GM19099 (cell line): Measurements from ENCODE around the gene PVALEF.

Experiments used
- POLR2A ChIP-seq: IDR thresholded peaks from 3 replicates; pipeline ENCODE4 v1.6.1; 2011; ENCODE audit warnings: low read depth; ENCODE audit not compliant: insufficient read length; ENCODE audit errors: extremely low read depth

PVALEF gene

GRCh38 chr17:81165246-81166032 is at the start of gene PVALEF:
PVALEF (plus strand) TSS chr17:81165507; CDS start chr17:81181227, 15,720 bp downstream.
- TF ChIP-seq POLR2A: no peak

DNA sequence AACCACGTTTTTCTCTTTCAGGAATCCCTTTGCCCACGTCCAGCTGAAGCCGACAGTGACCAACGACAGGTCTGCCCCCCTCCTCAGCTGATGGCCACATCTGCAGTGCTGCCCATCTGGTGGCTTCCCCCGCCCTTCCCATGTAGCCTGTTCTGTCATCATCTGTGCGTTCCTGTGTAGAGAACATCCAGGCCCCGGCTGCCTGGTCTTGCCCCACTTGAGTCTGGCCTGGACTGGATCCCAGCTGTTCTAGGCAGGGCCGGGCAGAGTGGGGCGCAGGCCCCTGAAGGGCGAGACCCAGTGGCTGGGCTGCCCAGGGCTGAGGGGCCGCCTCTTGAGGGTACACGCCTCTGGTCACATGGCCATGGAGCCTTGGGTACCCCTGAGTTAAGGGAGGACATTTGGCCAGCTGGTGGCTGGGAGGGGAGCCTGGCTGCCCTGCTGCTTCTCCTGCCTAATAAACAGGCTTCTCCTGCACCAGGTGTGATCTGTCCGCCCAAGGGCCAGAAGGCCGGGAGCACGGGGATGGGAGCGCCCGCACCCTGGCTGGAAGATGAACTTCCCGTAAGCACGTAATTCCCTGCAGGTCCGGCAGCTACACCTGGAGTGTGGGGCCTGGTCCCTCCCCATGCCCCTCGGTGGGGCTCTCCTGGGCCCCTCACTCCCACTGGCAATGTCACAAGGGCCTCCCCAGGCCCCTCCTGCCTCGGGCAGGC is 49.4 kb upstream of the PVALEF start:
- no peak for TF ChIP-seq POLR2A

DNA sequence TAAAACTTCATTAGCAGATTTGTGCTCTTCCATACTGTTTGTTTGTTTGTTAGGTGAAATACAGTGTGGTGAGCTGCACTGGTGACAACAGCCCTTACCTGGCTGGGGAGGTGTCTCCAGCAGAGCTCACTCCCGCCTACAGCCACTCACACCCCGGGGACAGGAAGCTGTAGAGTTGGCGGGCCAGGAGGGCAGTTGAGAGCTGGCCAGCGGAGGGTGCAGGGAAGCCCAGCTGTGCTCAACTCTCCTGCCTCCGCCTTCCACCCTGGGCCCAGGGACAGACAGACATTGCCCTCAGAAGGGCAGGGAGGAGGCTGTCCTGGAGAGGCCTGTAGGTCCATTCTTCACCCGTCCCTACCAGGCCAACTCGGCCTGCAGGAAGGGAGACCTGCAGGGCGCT is 48.6 kb upstream of the PVALEF start:
- no peak for TF ChIP-seq POLR2A

DNA sequence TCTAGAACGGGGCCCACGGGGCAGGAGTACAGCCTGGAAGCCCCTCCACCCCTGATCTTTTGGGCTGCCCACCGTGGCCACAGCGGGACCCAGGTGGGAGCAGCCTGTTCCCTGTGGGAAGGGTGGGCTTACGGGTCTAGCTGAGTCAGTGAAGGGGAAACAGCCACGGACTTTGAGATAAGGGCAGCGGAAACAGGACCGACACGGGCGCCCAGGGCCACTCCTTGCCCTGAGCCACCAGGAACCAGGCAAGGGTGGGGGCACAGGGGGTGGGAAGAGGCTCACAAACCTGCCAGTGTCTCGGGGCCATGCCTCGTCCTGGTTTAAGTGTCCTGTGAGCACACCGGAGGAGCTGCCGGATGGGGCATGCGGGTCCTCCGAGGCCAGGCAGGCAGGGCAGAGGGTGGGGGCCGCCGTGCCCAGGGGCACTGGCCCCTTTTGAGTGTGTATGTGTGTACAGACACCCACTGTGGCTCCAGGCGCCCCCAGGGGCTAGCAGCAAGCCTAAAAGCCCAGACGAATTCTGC is 47.6 kb upstream of the PVALEF start:
- TF ChIP-seq POLR2A: no peak

GRCh38 chr17:81118308-81119221 is 46.7 kb upstream of the PVALEF start:
- TF ChIP-seq POLR2A: no peak

DNA sequence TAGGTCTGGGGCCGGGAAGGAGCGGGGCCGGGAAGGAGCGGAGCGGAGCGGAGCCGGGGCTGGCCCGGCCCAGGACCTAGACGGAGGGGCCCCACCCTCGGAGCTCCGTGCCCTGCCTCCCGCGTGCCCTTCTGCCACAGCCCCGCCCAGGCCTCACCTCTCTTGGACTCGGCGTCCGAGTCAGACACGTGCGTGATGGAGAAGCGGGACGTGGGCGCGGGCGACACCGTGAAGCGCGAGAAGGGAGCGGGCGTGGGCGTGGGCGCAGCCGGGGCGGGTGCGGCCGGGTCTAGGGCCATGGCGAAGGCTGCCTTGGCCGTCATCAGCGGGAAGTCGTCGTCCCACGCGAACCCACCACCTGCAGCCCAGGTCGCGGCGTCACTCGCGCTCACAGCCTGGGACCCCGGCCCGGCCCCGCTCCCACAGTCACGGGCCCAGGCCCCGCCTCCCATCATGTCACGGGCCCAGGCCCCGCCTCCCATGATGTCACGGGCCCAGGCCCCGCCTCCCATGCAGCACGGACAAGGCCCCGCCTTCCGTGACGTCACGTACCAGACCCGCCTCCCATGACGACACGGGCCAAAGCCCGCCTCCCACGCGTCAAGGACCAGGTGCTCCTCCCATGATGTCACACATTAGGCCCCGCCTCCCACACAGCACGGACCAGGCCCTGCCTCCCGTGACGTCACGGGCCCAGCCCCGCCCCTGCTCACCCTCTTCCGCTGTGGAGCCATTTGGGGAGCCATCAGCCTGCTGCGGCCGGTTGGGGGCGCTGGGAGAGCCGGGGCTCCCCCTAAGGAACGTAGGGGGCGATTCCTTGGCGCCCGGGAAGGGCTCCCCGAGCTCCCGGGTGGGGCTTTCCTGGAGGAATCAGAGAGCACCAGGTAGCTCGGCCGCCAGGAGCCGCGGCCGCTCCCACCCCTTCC is 45.8 kb upstream of the PVALEF start:
- no peak for TF ChIP-seq POLR2A

DNA sequence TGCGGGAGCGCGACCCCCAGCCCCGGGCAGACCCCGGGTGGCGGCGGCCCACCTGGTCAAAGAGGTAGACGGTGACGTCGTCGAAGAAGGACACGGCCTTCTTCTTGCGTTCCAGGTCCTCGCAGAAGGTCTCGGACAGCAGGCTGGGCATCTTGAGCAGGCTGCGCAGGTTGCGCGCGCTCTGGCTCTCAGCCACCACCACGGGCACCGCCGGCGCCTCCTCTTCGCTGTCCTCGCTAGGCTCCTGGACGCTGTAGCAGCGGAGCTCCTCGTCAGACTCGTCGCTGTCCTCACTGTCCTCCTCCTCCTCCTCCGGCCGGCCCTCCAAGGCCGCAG is 45.2 kb upstream of the PVALEF start:
- no peak for TF ChIP-seq POLR2A

- TF ChIP-seq POLR2A: no peak
Observed at GRCh38 chr17:81120695-81121621, 44.3 kb upstream of the PVALEF start.

DNA sequence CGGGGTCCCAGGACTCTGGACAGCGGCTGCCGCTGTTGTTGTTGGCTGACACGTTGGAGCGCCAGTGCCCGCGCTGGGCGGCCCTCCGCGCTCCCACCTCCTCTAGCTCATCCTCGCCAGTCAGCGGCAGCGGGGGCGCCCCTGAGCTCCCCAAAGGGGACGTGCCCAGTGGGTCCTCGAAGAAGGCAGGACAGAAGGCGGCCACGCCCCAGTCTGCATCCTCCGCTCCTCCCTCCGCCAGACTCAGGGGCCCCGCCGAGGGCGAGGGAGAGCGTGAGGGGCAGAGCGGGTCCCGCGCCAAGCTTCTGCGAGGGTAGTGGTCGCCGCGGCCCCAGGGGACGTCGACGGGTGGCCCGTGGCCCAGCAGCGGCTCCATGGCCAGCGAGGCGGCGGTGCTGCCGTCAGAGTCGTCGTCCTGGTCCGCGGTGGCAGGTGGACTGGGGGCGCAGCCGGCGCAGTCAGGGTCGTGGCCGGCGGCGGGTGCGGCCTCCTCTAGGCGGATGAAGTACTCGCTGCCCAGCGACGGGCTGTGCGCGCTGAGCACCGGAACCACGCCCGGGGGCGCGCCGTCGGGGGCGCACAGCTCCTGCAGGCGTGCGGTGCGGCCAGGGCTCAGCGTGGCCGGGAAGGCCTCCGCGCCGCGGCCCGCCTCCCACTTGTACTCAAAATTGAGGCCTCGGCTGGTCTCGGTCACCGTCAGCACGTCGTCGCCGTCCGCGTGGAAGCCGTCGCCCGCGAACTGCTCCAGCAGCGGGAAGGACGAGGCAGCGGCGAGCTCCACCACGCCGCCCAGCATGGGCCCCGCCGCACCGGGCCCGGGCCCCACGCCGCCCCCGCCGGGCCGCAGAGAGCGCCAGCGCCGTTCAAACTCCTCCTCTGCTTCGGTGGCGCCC is 43.2 kb upstream of the PVALEF start:
- no peak for TF ChIP-seq POLR2A

GRCh38 chr17:81123052-81124048 is 42.0 kb upstream of the PVALEF start:
- TF ChIP-seq POLR2A: no peak

DNA sequence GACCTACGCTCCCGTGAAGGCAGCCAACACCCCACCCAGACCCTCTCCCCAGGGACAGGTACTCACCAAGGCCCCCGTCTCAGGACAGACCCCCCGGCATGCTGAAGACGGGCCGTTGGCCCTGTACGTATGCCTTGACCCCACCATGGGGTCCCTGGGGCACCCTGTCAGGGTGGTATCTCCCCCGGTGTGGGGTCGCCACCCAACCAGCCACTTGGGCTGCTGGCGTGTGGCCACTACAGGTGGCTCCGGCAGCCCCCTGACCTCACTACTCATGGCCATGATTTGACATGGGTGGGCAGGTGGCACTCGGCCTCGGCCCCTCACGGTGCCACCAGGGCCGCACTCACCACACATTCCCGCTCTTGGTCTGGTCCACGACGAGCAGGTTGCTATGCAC is 40.9 kb upstream of the PVALEF start:
- TF ChIP-seq POLR2A: no peak
